ENCODE results near the gene ALDH18A1.
A peak's percentile ranks its signal among the peaks of the same experiment; 100 is the strongest.

The ALDH18A1 gene

DNA sequence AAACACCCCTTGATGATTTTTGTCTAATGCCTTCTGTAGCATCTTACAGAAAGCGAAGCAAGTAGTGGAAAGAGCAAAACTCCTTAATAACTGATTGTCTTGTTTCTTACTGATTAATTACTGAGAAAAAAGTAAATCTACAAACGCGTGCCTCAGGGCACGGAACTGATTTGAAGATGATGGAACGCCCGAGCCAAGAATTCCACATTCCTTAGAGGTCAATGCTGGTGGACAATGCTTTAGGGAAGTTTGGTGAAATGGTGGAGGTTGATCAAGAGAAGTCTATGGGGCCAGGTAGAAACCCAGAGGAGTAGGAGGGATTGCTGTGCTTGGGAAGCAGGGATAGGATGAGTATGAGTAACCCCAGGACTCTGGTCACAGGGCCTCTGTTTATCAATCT lies 90.4 kb downstream of the ALDH18A1 start:
- TF ChIP-seq, protein P1, sequence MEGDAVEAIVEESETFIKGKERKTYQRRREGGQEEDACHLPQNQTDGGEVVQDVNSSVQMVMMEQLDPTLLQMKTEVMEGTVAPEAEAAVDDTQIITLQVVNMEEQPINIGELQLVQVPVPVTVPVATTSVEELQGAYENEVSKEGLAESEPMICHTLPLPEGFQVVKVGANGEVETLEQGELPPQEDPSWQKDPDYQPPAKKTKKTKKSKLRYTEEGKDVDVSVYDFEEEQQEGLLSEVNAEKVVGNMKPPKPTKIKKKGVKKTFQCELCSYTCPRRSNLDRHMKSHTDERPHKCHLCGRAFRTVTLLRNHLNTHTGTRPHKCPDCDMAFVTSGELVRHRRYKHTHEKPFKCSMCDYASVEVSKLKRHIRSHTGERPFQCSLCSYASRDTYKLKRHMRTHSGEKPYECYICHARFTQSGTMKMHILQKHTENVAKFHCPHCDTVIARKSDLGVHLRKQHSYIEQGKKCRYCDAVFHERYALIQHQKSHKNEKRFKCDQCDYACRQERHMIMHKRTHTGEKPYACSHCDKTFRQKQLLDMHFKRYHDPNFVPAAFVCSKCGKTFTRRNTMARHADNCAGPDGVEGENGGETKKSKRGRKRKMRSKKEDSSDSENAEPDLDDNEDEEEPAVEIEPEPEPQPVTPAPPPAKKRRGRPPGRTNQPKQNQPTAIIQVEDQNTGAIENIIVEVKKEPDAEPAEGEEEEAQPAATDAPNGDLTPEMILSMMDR (IDR thresholded peaks at IDR 0.05) = no peak
- no peaks in the 10 kb centered on the region for H3K9me3 Mint-ChIP-seq
- no peak overlapping the region for H3K4me3 Mint-ChIP-seq
- H3K36me3 Mint-ChIP-seq (ENCODE audit: low read depth) = no peaks in the 10 kb centered on the region
- H3K27me3 Mint-ChIP-seq (ENCODE audit: low read depth, poor library complexity) = no peaks in the 10 kb centered on the region
- DNase-seq = no peak
- H3K27ac Mint-ChIP-seq = no peak overlapping the region
- H3K4me1 Mint-ChIP-seq = peaks cover 56% of the 10 kb centered on the region

DNA sequence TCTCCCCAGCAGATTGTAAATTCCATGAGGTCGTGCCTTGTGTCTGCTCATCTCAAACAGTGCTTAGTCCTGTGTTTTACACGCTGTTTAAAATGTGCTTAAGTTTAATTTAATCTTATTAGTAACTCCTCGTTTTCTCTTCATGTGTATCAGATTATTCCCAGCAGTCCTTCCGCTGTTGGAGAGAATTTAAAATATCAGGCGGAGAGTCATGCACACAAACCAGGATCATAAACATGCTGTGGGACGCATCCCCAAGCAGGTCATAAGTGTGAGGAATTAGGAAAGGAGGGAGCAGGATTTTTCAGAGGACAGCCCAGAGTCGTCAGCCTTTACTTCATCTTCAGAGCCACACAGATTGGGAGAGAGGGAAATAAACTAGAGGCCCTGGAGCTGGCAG lies 91.2 kb downstream of the ALDH18A1 start:
- H3K4me1 Mint-ChIP-seq = peaks cover 53% of the 10 kb centered on the region
- no peak overlapping the region for H3K4me3 Mint-ChIP-seq
- H3K27ac Mint-ChIP-seq = peak overlapping the region; percentile 4
- peaks cover 5% of the 10 kb centered on the region for H3K27me3 Mint-ChIP-seq (ENCODE audit: low read depth, poor library complexity)
- DNase-seq = no peak
- H3K36me3 Mint-ChIP-seq (ENCODE audit: low read depth) = no peaks in the 10 kb centered on the region
- H3K9me3 Mint-ChIP-seq = no peaks in the 10 kb centered on the region
- TF ChIP-seq, protein P1 (IDR thresholded peaks at IDR 0.05) = no peak

DNA sequence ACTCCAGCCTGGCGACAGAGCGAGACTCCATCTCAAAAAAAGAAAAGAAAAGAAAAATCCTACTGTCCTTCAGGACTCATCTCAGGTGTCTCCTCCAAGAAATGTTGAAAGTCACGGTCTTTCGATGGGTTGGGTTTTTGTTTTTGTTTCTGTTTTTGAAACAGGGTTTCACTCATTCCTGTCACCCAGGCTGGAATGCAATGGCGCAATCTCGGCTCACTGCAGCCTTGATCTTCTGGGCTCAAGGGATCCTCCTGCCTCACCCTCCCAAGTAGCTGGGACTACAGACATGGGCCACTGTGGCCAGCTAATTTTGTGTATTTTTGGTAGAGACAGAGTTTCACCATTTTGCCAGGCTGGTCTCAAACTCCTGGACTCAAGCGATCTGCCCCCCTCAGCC lies 92.2 kb downstream of the ALDH18A1 start:
- H3K27ac Mint-ChIP-seq = no peak overlapping the region
- TF ChIP-seq, protein P1 (IDR thresholded peaks at IDR 0.05) = no peak
- H3K9me3 Mint-ChIP-seq = no peaks in the 10 kb centered on the region
- H3K4me1 Mint-ChIP-seq = peaks cover 62% of the 10 kb centered on the region
- H3K36me3 Mint-ChIP-seq (ENCODE audit: low read depth) = no peaks in the 10 kb centered on the region
- peaks cover 10% of the 10 kb centered on the region for H3K27me3 Mint-ChIP-seq (ENCODE audit: low read depth, poor library complexity)
- H3K4me3 Mint-ChIP-seq = no peak overlapping the region
- DNase-seq = no peak

DNA sequence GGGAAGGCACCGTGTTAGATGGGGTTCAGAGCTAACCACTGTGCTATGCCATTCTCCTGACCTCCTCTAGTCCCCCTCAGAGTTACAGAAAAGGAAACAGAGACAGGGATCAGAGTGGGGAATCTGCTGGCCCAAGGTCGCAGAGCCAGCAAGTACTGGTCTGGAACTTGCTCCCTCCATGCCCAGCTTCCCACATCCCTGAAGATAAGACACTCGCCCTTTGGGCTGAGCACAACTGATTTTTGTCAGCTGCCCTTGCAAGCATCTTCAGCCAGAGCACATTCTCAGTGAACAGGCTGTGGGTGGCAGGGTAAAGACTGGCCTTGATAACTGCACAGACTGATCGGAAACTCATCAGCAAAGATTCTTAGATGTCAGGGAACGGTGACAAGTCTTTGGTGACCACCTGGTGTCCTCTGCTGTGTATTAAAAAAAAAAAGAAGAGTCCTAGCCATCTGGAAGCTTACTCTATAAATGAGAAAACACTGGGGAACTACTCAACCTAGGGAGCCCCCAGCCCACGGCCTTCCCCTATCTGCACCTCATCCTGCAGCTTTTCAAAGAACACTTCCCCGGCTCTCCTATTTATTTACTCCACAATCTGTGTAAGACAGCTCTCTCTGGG lies 94.1 kb downstream of the ALDH18A1 start:
- DNase-seq = no peak
- peak overlapping the region; percentile 28 for H3K4me3 Mint-ChIP-seq
- peaks cover 75% of the 10 kb centered on the region for H3K4me1 Mint-ChIP-seq
- H3K27ac Mint-ChIP-seq = peak overlapping the region; percentile 44
- H3K36me3 Mint-ChIP-seq (ENCODE audit: low read depth) = no peaks in the 10 kb centered on the region
- TF ChIP-seq, protein P1 (IDR thresholded peaks at IDR 0.05) = no peak
- H3K9me3 Mint-ChIP-seq = no peaks in the 10 kb centered on the region
- peaks cover 23% of the 10 kb centered on the region for H3K27me3 Mint-ChIP-seq (ENCODE audit: low read depth, poor library complexity)

DNA sequence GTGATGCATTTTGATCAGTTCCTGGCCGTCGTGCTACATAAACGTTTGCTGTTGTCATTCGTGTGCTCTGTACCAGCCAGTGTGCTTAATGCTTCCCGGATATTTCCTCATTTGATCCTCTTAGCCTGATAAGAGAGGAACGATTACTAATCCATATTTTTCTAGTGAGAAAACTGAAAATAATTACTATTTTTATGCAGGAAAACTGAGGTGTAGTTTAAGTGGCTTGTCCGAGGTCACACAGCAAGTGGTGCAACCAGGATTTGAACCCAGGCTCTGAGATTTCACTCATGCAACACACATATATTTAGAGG lies 94.7 kb downstream of the ALDH18A1 start:
- no peak for DNase-seq
- H3K27me3 Mint-ChIP-seq (ENCODE audit: low read depth, poor library complexity) = peaks cover 23% of the 10 kb centered on the region
- no peak overlapping the region for H3K27ac Mint-ChIP-seq
- peak overlapping the region; percentile 95 for H3K4me3 Mint-ChIP-seq
- peaks cover 82% of the 10 kb centered on the region for H3K4me1 Mint-ChIP-seq
- TF ChIP-seq, protein P1 (IDR thresholded peaks at IDR 0.05) = no peak
- H3K36me3 Mint-ChIP-seq (ENCODE audit: low read depth) = no peaks in the 10 kb centered on the region
- no peaks in the 10 kb centered on the region for H3K9me3 Mint-ChIP-seq

DNA sequence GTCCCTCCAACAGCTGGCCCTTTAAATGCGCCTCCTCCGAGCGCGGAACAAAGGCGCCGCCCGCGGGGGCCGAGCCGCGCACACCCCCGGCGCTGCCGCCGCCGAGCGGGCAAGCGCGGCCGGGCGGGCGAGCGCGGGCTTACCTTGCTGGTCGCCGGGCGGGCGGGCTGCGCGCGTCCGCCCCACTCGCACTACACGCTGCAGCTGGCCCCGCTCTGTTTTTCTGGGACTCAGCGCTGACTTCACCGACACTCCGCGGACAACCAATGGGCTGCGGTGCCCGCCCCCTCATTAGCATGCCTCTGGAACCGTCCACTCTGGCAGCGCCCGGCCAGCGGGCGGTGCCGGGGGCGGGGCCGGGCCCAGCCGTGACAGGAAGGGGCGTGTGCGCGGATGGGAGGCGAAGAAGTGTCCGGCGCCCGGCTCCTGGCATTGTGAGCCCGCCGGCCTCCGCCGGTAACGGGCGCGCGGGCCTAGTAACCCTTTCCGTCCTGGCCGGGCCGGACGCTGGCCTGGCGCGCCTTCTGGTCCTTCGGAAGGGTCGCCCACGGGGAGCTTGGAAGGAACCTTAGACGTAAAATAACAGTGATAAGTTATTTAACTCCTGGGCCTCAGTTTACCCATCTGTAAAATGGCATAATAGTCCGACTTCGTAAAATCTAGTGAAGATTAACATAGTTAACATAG lies 95.2 kb downstream of the ALDH18A1 start, which contains the start of gene SORBS1:
TSS of gene SORBS1 (minus strand) at position 195 of the 687 bp plus-strand sequence. CDS start 120,236 bp downstream, outside the sequence.
- Mint-ChIP-seq H3K27me3 (ENCODE audit: low read depth, poor library complexity) (peaks cover 23% of the 10 kb centered on the region), H3K36me3 (ENCODE audit: low read depth) (no peaks in the 10 kb centered on the region), H3K4me3 (peak within 1 kb of the TSS; percentile 95), H3K9me3 (no peaks in the 10 kb centered on the region), H3K4me1 (peaks cover 84% of the 10 kb centered on the region), H3K27ac (no peak within 1 kb of the TSS)
- DNase-seq = peak; percentile 97
- TF ChIP-seq, protein P1 (IDR thresholded peaks at IDR 0.05) = no peak
